Gastroesophageal sphincter (tissue), 4 donors: ENCODE results near the gene WNT9A. TPM values are rescaled to one million over a fixed set of nuclear protein-coding genes. Genes with fewer than 3 reads are reported as not detected.
A peak's percentile ranks its signal among the peaks of the same experiment; 100 is the strongest.

ENCODE experiments used
- ATAC-seq: fragments of 150-250 bp; one replicate; pipeline ENCODE4 v1.9.1; 2016; ENCODE audit warnings: mild to moderate bottlenecking, moderate library complexity
- H3K27ac ChIP-seq, 4 donors: fragments of 200-600 bp; sonication (generic) in 3 of 4; 1 replicate in 3 of 4; 2 replicates in 1 of 4; pipeline ENCODE4 v1.5.1; 2016 to 2019
- H3K27me3 ChIP-seq: fragments of 200-600 bp; sonication (generic); one replicate; pipeline ENCODE4 v1.5.1; 2019
- H3K36me3 ChIP-seq, 2 donors: fragments of 200-600 bp; sonication (generic); one replicate each; pipeline ENCODE4 v1.5.1; 2019; ENCODE audit warnings: control low read depth in 1 of 2
- H3K4me1 ChIP-seq, 3 donors: fragments of 200-600 bp; sonication (generic); 1 replicate in 2 of 3; 2 replicates in 1 of 3; pipeline ENCODE4 v1.5.1; 2016 to 2019; ENCODE audit warnings: control low read depth in 2 of 3
- H3K4me3 ChIP-seq, 2 donors: fragments of 200-600 bp; sonication (generic); one replicate each; pipeline ENCODE4 v1.5.1; 2019; ENCODE audit warnings: mild to moderate bottlenecking in 1 of 2, moderate library complexity in 1 of 2
- H3K9me3 ChIP-seq, 3 donors: fragments of 200-600 bp; sonication (generic); one replicate each; pipeline ENCODE4 v1.5.1; 2017 to 2019; ENCODE audit warnings: control low read depth in 2 of 3
- EP300 ChIP-seq: sonication (generic); formaldehyde crosslinking; IDR thresholded peaks from one replicate; pipeline ENCODE4 v1.6.1; 2017; ENCODE audit warnings: antibody characterized with exemption, mild to moderate bottlenecking
- POLR2A ChIP-seq, 2 donors: fragments of 450-650 bp; IDR thresholded peaks; one replicate each; pipeline ENCODE4 v1.6.1; 2017; ENCODE audit warnings: antibody characterized with exemption in 2 of 2, mild to moderate bottlenecking in 2 of 2, moderate library complexity in 1 of 2
- POLR2AphosphoS5 ChIP-seq: sonication (generic); formaldehyde crosslinking; IDR thresholded peaks from one replicate; pipeline ENCODE4 v1.6.1; 2017; ENCODE audit warnings: antibody characterized with exemption
- WGBS, 2 donors: methylation state at CpG; one replicate each; pipeline ENCODE4 v1.1.5; 2018; ENCODE audit warnings: low coverage in 1 of 2; 5-methylcytosine and 5-hydroxymethylcytosine counted together
- total RNA-seq, 4 donors: library from RNA; depleted of rRNA; stranded (reverse); fragments of >200 nt; gene quantifications; one replicate each; pipeline ENCODE4 v1.1.0, GENCODE V29; 2016
- TF ChIP-seq, protein P1 (sequence below), 4 experiments: fragments of 200-600 bp in 2 of 4; fragments of 450-650 bp in 2 of 4; sonication (generic) in 1 of 4; IDR thresholded peaks; one replicate each; pipeline ENCODE4 v1.5.1; 2017 to 2019; ENCODE audit warnings: antibody characterized with exemption in 4 of 4, mild to moderate bottlenecking in 2 of 4, moderate library complexity in 2 of 4

WNT9A gene
- total RNA-seq, 4 donors from 2014 or later = 5.4 to 14.0 (median 6.6) TPM

DNA sequence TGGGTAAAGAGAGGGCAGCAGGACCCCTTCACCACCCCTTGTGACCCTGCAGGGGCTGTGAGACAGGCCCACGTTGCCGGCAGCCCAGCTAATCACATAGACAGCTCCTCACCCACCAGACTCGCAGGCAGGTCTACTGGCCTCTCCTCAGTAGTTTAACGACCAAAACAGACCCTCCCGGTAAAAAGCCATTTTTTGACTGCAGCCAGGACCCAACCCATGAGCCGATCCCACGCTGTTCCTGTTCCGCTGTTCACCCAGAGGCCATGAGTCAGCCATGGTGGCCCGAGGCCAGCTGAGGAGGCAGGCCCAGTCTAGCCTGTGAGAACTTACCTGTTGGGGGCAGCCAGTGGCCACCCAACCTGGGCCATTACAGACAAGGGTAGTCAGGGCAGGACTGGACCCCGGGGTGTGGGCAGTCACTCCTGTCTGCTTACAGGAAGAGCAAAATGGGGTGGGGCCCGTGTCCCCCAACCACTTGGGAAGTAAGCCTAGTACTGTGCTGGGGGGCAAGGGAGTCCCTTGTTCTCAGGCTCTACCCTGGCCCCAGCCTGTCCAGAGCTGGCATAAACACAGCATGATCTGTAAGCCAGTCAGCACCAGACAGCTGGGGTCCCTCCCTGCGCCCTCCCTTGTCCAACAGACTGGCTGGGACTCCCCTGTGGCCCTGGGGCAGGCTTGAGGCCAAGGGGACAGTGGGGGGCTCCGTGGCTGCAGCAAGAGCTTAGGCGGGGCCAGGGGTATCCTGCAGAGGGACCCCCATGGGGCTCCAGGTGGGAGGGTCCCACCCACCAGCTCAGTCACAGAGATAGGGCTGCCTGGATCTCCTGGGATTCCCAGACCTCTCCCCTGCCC is 61.9 kb downstream of the WNT9A start:
- Histone ChIP-seq H3K4me1 (peaks cover 0 to 26% (median 16%) of the 10 kb centered on the region in 3 donors), H3K27me3 (no peaks in the 10 kb centered on the region), H3K4me3 (peak overlapping the region in 1 of 2 donors; percentile 67), H3K27ac (peak overlapping the region; percentile 90 to 94 (median 92)), H3K9me3 (no peaks in the 10 kb centered on the region), H3K36me3 (no peaks in the 10 kb centered on the region)
- TF ChIP-seq, protein P1, sequence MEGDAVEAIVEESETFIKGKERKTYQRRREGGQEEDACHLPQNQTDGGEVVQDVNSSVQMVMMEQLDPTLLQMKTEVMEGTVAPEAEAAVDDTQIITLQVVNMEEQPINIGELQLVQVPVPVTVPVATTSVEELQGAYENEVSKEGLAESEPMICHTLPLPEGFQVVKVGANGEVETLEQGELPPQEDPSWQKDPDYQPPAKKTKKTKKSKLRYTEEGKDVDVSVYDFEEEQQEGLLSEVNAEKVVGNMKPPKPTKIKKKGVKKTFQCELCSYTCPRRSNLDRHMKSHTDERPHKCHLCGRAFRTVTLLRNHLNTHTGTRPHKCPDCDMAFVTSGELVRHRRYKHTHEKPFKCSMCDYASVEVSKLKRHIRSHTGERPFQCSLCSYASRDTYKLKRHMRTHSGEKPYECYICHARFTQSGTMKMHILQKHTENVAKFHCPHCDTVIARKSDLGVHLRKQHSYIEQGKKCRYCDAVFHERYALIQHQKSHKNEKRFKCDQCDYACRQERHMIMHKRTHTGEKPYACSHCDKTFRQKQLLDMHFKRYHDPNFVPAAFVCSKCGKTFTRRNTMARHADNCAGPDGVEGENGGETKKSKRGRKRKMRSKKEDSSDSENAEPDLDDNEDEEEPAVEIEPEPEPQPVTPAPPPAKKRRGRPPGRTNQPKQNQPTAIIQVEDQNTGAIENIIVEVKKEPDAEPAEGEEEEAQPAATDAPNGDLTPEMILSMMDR (IDR thresholded peaks at IDR 0.05) = no peak
- TF ChIP-seq POLR2A (IDR thresholded peaks at IDR 0.05) (no peak), POLR2AphosphoS5 (no peak), EP300 (no peak)
- no peak for ATAC-seq
- 60% methylated on average over 1 of the region's 14 CpGs; no CpG with 5 or more reads in 1 of the 2 donors for WGBS, 2 donors

DNA sequence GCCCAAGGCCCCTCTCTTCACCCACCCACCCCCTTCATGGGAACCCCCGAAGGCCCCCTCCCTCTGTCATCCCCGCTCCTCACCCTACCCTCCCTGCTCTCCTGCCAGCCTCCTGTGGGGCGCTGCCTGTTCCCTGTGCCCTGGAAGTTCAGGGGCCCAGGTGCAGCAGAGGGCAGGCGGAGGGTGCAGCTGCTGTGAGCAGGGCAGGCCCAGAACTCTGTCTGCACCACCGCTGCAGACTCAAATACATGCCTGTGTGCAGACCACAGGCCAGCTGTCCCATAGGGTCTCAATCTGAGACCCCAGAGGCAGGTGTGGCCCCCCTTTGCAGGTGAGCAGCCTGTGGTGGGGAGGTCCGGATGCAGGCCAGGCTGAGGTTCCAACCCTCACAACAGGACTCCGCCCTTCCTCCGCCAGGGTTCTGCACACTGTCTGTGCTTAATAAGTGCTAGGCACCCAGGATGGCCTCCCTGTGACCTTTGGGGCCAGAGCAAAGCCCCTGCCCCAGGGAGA is 62.5 kb downstream of the WNT9A start:
- TF ChIP-seq POLR2AphosphoS5 = no peak
- TF ChIP-seq, protein P1 (IDR thresholded peaks at IDR 0.05) = no peak
- TF ChIP-seq POLR2A (IDR thresholded peaks at IDR 0.05) = no peak
- no peak for TF ChIP-seq EP300
- Histone ChIP-seq H3K4me1 (peaks cover 0 to 26% (median 16%) of the 10 kb centered on the region in 3 donors), H3K36me3 (no peaks in the 10 kb centered on the region), H3K27ac (peak overlapping the region in 3 of 4 donors; percentile 92 to 94 (median 93)), H3K4me3 (no peak overlapping the region), H3K9me3 (no peaks in the 10 kb centered on the region), H3K27me3 (no peaks in the 10 kb centered on the region)
- ATAC-seq = no peak
- WGBS, 2 donors = 85% methylated on average over 3 of the region's 8 CpGs; no CpG with 5 or more reads in 1 of the 2 donors

DNA sequence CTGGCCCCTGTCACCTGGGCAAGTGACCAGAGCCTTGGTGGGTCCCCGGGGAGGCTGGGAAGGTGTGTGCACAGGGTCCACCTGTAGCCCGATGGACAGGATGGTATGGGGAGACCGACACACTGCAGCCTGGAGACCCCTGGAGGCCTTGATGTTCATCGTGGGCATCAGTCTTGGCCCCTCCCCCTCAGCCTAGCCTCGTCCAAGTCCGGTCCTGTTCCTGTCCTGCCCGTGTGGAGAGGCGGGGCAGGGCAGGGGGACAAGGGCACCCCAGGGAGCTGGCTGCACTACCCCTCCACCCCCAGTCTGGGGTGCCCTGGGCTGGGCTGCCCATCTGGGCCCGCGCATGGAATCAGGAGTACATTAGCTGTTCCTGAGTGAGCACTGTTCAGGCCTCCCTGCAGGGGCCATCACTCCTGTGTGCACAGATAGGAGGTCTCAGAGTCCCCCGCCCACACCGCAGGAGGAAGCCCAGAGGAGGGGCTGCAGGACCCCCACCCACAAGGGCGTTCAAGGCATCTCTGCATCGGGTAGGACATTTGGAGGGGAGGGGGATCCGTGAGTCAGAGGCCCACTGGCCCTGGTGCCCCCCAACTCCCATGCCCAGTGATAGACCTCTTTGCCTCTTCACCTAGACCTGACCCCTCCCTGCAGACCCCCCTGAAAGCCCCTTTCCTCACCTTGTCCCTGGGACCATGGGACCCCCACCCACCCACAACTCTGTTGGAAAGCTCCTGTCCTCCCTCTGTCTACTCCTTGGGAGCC is 63.2 kb downstream of the WNT9A start:
- 82% methylated on average over 2 of the region's 15 CpGs; no CpG with 5 or more reads in 1 of the 2 donors for WGBS, 2 donors
- no peak for TF ChIP-seq POLR2A (IDR thresholded peaks at IDR 0.05)
- TF ChIP-seq, protein P1 (IDR thresholded peaks at IDR 0.05) = no peak
- no peak for TF ChIP-seq POLR2AphosphoS5
- no peak for TF ChIP-seq EP300
- Histone ChIP-seq H3K9me3 (no peaks in the 10 kb centered on the region), H3K27ac (no peak overlapping the region), H3K4me1 (peaks cover 0 to 26% (median 16%) of the 10 kb centered on the region in 3 donors), H3K27me3 (no peaks in the 10 kb centered on the region), H3K36me3 (no peaks in the 10 kb centered on the region), H3K4me3 (no peak overlapping the region)
- ATAC-seq = no peak

DNA sequence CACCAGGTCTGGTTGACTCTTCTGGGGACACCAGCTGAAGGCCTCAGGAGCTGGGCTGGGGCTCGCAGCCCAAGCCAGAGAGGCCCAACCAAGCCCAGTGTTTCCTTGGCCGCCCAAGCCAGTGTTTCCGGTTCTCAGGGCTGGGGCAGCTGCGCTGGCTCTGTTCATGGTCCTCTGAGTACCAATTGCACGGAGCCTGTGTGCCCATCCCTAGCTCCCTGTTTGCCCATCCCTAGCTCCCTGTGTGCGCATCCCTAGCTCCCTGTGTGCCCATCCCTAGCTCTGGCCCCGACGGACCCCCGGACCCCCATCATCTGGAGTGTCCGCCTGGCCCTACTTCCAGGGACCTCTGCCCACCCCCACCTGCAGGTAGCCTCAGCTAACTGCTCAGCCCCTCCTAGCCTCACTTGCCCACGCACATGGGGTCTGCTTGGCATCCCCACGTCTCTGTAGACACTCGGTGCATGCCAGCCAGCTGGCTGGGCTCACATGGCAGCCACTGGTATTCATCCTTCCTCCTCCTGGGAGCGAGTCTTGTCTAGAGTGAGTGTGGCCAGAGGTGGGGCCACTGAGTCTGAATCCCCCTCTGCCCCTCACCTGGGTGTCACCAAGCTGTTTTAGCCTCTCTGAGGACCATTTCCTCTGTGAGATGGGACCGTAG is 64.0 kb downstream of the WNT9A start:
- WGBS, 2 donors = 97% methylated on average over 10 of the region's 15 CpGs; no CpG with 5 or more reads in 1 of the 2 donors
- Histone ChIP-seq H3K9me3 (no peaks in the 10 kb centered on the region), H3K4me1 (peaks cover 0 to 26% (median 16%) of the 10 kb centered on the region in 3 donors), H3K27ac (no peak overlapping the region), H3K36me3 (no peaks in the 10 kb centered on the region), H3K27me3 (no peaks in the 10 kb centered on the region), H3K4me3 (no peak overlapping the region)
- TF ChIP-seq EP300 (no peak), POLR2A (IDR thresholded peaks at IDR 0.05) (no peak), POLR2AphosphoS5 (no peak)
- TF ChIP-seq, protein P1 (IDR thresholded peaks at IDR 0.05) = no peak
- no peak for ATAC-seq
